ENCODE measurements around the gene WDFY2. TPM values are rescaled to one million over a fixed set of nuclear protein-coding genes. Genes with fewer than 3 reads are reported as not detected.
"Not testable (repeated sequence)": the region's sequence is repeated elsewhere in the genome, so short reads cannot be mapped to it uniquely, and the experiment has no call there.

Gene WDFY2
- total and polyA plus RNA-seq, 7 donors: 0.66 to 5.3 (median 1.7) TPM

DNA sequence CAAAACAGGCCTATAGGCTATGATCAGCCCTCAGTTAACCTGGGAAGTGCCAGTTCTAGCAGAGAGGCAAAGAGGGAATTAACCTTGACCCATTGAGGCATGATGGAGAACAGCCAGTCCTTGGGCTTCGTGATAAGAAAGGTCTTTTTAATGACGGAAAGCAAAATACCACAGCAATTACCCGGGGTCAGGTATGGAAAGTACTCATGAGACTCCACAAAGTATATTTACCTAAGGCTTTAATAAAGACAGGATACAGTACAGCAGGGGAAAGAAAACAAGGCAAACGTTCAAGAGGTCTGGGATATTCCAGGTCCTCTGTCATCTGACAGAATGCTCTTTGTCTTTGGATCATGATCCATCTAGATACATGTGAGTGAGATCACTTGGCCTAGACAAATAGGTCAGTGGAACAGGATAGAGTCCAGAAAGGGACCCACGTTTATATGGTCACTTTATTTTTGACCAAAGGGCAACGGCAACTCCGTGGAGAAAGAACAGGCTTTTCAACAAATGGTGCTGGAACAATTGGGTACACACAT, 52.2 kb downstream of the WDFY2 start:
- TF ChIP-seq, protein P1, sequence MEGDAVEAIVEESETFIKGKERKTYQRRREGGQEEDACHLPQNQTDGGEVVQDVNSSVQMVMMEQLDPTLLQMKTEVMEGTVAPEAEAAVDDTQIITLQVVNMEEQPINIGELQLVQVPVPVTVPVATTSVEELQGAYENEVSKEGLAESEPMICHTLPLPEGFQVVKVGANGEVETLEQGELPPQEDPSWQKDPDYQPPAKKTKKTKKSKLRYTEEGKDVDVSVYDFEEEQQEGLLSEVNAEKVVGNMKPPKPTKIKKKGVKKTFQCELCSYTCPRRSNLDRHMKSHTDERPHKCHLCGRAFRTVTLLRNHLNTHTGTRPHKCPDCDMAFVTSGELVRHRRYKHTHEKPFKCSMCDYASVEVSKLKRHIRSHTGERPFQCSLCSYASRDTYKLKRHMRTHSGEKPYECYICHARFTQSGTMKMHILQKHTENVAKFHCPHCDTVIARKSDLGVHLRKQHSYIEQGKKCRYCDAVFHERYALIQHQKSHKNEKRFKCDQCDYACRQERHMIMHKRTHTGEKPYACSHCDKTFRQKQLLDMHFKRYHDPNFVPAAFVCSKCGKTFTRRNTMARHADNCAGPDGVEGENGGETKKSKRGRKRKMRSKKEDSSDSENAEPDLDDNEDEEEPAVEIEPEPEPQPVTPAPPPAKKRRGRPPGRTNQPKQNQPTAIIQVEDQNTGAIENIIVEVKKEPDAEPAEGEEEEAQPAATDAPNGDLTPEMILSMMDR (IDR thresholded peaks at IDR 0.05): no peak
- no peak for ATAC-seq
- 34 to 47% (median 36%) methylated on average over 7 of the region's 7 CpGs for WGBS, 3 donors
- no peak overlapping the region for H3K27ac ChIP-seq
- H3K36me3 ChIP-seq (ENCODE audit: insufficient read depth in 1 of 2, low read depth in 1 of 2): no peaks in the 10 kb centered on the region
- no peaks in the 10 kb centered on the region for H3K27me3 ChIP-seq (ENCODE audit: insufficient read depth in 3 of 3, low read length in 2 of 3)
- H3K9me3 ChIP-seq: no peaks in the 10 kb centered on the region
- DNase-seq: no peak
- no peak overlapping the region for H3K4me3 ChIP-seq
- no peaks in the 10 kb centered on the region for H3K4me1 ChIP-seq
- intact Hi-C loops (cut with DNase I): no loop called here

DNA sequence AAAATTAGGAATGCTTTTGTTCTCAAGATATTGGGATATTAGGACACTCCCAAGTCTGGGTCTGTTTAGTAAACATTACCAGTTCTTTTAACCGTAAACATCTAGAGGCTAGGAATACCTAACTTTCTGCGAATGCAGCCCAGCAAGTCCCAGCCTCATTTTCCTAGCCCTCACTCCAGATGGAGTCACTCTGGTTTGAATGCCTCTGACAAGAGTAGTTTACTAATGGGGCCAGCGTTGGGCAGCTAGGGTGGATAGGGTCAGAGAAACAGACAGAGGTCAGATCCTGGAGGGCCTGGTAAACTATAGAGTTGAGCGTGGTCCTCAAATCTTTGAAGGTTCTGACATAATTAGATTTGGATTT, 53.6 kb downstream of the WDFY2 start:
- no peaks in the 10 kb centered on the region for H3K36me3 ChIP-seq (ENCODE audit: insufficient read depth in 1 of 2, low read depth in 1 of 2)
- 85 to 93% (median 86%) methylated on average over 4 of the region's 4 CpGs for whole genome bisulfite sequencing, 3 donors
- no peak for DNase-seq
- TF ChIP-seq, protein P1 (IDR thresholded peaks at IDR 0.05): no peak
- H3K4me3 ChIP-seq: no peak overlapping the region
- no peak for ATAC-seq
- no peaks in the 10 kb centered on the region for H3K9me3 ChIP-seq
- no peaks in the 10 kb centered on the region for H3K27me3 ChIP-seq (ENCODE audit: insufficient read depth in 3 of 3, low read length in 2 of 3)
- no peaks in the 10 kb centered on the region for H3K4me1 ChIP-seq
- intact Hi-C loops (cut with DNase I): no loop called here
- no peak overlapping the region for H3K27ac ChIP-seq

DNA sequence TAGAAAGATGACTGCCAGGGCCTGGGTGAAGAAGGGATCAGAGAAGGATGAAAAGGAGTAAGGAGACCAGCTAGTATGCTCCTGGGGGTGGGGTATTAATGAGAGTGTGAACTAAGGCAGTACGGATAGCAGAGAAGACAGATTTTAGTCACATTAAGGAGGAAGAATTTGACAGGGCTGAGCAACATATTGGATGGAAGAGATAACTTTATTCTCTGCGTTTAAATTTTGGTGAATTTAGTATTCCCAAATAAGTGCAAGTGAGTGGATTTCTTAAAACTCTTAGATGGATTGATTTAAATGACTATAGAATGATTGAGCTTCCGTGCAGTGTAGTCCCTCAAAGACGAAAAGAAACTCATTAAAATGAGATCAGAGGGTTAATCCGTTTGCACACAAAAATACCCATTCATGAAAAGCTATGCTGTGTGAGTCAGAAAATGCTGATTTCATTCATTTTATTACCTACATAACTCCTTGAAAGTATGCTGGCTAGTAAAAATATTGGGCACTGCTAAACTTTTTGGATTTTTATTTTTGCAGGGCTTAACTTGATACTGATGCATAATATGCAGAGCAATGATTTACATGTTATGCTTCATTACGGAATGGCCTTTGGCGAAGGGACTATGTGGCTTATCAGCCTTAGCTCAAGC, 54.1 kb downstream of the WDFY2 start:
- Histone ChIP-seq H3K36me3 (ENCODE audit: insufficient read depth in 1 of 2, low read depth in 1 of 2) (no peaks in the 10 kb centered on the region), H3K4me3 (no peak overlapping the region), H3K27me3 (ENCODE audit: insufficient read depth in 3 of 3, low read length in 2 of 3) (no peaks in the 10 kb centered on the region), H3K4me1 (no peaks in the 10 kb centered on the region), H3K9me3 (no peaks in the 10 kb centered on the region), H3K27ac (no peak overlapping the region)
- intact Hi-C loops (cut with DNase I): no loop called here
- ATAC-seq: no peak
- WGBS, 3 donors: 61 to 82% (median 64%) methylated on average over 7 of the region's 7 CpGs
- TF ChIP-seq, protein P1 (IDR thresholded peaks at IDR 0.05): no peak
- DNase-seq: no peak

DNA sequence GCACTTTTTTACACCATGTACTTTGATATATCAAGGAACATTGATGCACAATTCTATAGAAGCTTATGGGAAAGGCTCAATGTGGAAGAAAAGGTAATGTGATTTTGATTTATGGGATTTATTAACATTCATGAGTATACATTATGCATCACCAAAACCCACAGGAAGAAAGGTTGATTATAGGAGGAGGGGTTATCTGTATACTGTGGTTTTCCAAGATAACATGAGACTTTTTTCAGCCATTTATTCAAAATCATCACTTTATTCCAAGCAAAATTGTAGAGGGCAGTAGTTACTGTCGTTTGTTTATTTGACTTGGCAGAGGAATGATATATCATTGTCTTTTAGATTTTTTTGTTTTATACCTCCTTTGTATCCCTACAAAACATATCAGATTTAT, 54.9 kb downstream of the WDFY2 start:
- H3K36me3 ChIP-seq (ENCODE audit: insufficient read depth in 1 of 2, low read depth in 1 of 2): no peaks in the 10 kb centered on the region
- no peak overlapping the region for H3K27ac ChIP-seq
- TF ChIP-seq, protein P1 (IDR thresholded peaks at IDR 0.05): no peak
- intact Hi-C loops (cut with DNase I): no loop called here
- H3K4me1 ChIP-seq: peaks cover 1% of the 10 kb centered on the region
- DNase-seq (no peak), ATAC-seq (no peak)
- 18 to 30% (median 26%) methylated on average over 1 of the region's 1 CpG for WGBS, 3 donors
- no peaks in the 10 kb centered on the region for H3K27me3 ChIP-seq (ENCODE audit: insufficient read depth in 3 of 3, low read length in 2 of 3)
- H3K9me3 ChIP-seq: no peaks in the 10 kb centered on the region
- no peak overlapping the region for H3K4me3 ChIP-seq

DNA sequence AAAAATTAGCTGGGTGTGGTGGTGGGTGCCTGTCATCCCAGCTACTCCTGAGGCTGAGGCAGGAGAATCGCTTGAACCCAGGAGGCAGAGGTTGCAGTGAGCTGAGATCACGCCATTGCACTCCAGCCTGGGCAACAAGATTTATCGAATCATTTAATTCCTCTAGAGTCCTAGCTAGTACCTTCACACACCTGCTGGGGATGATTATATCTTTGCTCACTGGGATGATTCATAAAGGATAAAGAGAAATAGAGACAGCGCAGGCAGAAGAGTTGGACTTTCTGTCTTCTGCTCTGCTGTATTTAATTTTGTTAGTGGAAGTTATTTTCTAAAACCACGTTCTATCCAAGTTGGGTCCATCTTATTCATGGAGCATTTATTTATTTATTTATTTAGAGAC, 56.4 kb downstream of the WDFY2 start:
- H3K4me1 ChIP-seq: peaks cover 11% of the 10 kb centered on the region
- WGBS, 3 donors: 95 to 97% (median 96%) methylated on average over 5 of the region's 5 CpGs

More for the DNA sequence above, 56.4 kb downstream of the WDFY2 start:
- intact Hi-C loops (cut with DNase I); H3K27me3 ChIP-seq (ENCODE audit: insufficient read depth in 3 of 3, low read length in 2 of 3); ATAC-seq; H3K27ac ChIP-seq; H3K36me3 ChIP-seq (ENCODE audit: insufficient read depth in 1 of 2, low read depth in 1 of 2); H3K4me3 ChIP-seq; H3K9me3 ChIP-seq; DNase-seq: not testable (repeated sequence)

Measured in psoas muscle (tissue), 8 donors.